IMR-90 (cell line): ENCODE results near the gene CAMTA1. TPM values are rescaled to one million over a fixed set of nuclear protein-coding genes. Genes with fewer than 3 reads are reported as not detected.

ENCODE experiments used
- ATAC-seq: fragments of 200-7000 bp; cut with Tn5 transposase; 2 replicates; pipeline ENCODE4 v1.9.1; 2020; ENCODE audit warnings: low read depth, mild to moderate bottlenecking, moderate library complexity
- BruUV-seq: library from RNA; stranded (reverse); fragments of 400-500 nt; replicated peaks from 2 replicates; lab custom pipeline; 2021; lab: Mats Ljungman, UMichigan
- CTCF ChIA-PET: fragments of 300-600 bp; formaldehyde crosslinking; extraction: SDS; loops from one replicate; lab custom pipeline; 2021; ENCODE audit warnings: antibody characterized with exemption; lab: Yijun Ruan, JAX
- POLR2A ChIA-PET: fragments of 300-600 bp; sonication (Branson Sonifier 250); formaldehyde crosslinking; loops from one replicate; lab custom pipeline; 2022; ENCODE audit warnings: antibody characterized with exemption; ENCODE audit not compliant: unreplicated experiment; lab: Charles Lee
- DNase-seq: peaks from one replicate; pipeline ENCODE4 v3.0.0; 2013
- H2AFZ ChIP-seq: replicated peaks from 2 replicates; pipeline ENCODE3; 2013; ENCODE audit warnings: low read length, mild to moderate bottlenecking; ENCODE audit not compliant: poor library complexity
- H2AK5ac ChIP-seq: 2 replicates; pipeline ENCODE4 v1.6.1; 2013; ENCODE audit warnings: low read depth, low read length, inconsistent platforms
- H2AK9ac ChIP-seq: replicated peaks from 2 replicates; pipeline ENCODE3; 2013; ENCODE audit warnings: mild to moderate bottlenecking, low read depth, low read length, moderate library complexity; ENCODE audit not compliant: poor library complexity
- H2BK120ac ChIP-seq: 2 replicates; pipeline ENCODE4 v1.6.1; 2013; ENCODE audit warnings: low read depth, low read length, inconsistent platforms
- H2BK15ac ChIP-seq: 3 replicates; pipeline ENCODE4 v1.6.1; 2013; ENCODE audit warnings: low read depth, low read length, inconsistent platforms
- H2BK20ac ChIP-seq: 2 replicates; pipeline ENCODE4 v1.6.1; 2013; ENCODE audit warnings: low read depth, mild to moderate bottlenecking, inconsistent platforms, low read length, moderate library complexity
- H2BK5ac ChIP-seq: 2 replicates; pipeline ENCODE4 v1.6.1; 2013; ENCODE audit warnings: mild to moderate bottlenecking, low read depth, low read length, inconsistent platforms; ENCODE audit not compliant: poor library complexity, severe bottlenecking
- H3K14ac ChIP-seq: replicated peaks from 2 replicates; pipeline ENCODE4 v1.6.1; 2013; ENCODE audit warnings: low read depth, low read length, inconsistent platforms
- H3K18ac ChIP-seq: 2 replicates; pipeline ENCODE4 v1.6.1; 2013; ENCODE audit warnings: low read depth, low read length, control low read depth
- H3K23ac ChIP-seq: 2 replicates; pipeline ENCODE4 v1.6.1; 2013; ENCODE audit warnings: low read depth, low read length, inconsistent platforms
- H3K27ac ChIP-seq: 2 replicates; pipeline ENCODE4 v1.5.1; 2013; ENCODE audit warnings: mild to moderate bottlenecking, control low read depth, low read length; ENCODE audit not compliant: insufficient read depth
- H3K27me3 ChIP-seq: 2 replicates; pipeline ENCODE4 v1.6.1; 2013; ENCODE audit warnings: low read length; ENCODE audit not compliant: control insufficient read depth, insufficient read depth
- H3K36me3 ChIP-seq: 2 replicates; pipeline ENCODE4 v1.6.1; 2013; ENCODE audit warnings: low read length, mixed read lengths; ENCODE audit not compliant: control insufficient read depth, insufficient read depth
- H3K4ac ChIP-seq: 2 replicates; pipeline ENCODE4 v1.6.1; 2013; ENCODE audit warnings: low read depth, low read length, inconsistent platforms
- H3K4me1 ChIP-seq: 2 replicates; pipeline ENCODE4 v1.6.1; 2013; ENCODE audit warnings: low read length, mixed read lengths; ENCODE audit not compliant: control insufficient read depth, insufficient read depth
- H3K4me2 ChIP-seq: 2 replicates; pipeline ENCODE4 v1.6.1; 2013; ENCODE audit warnings: low read depth, mild to moderate bottlenecking, control low read depth, low read length, moderate library complexity
- H3K4me3 ChIP-seq: 2 replicates; pipeline ENCODE4 v1.5.1; 2013; ENCODE audit warnings: low read depth, mild to moderate bottlenecking, control low read depth, low read length, moderate library complexity; ENCODE audit not compliant: insufficient read depth
- H3K56ac ChIP-seq: 2 replicates; pipeline ENCODE4 v1.6.1; 2013; ENCODE audit warnings: low read length, inconsistent platforms; ENCODE audit not compliant: insufficient read depth; ENCODE audit errors: extremely low read depth
- H3K79me1 ChIP-seq, 2 experiments: 2 replicates each; pipeline ENCODE4 v1.6.1; 2013; ENCODE audit warnings: low read length in 2 of 2, inconsistent platforms in 1 of 2, low read depth in 1 of 2
- H3K9ac ChIP-seq: 2 replicates; pipeline ENCODE4 v1.6.1; 2013; ENCODE audit warnings: low read depth, low read length, control low read depth
- H3K9me1 ChIP-seq: 2 replicates; pipeline ENCODE4 v1.6.1; 2013; ENCODE audit warnings: low read length, inconsistent platforms; ENCODE audit not compliant: insufficient read depth
- H3K9me3 ChIP-seq: 2 replicates; pipeline ENCODE4 v1.6.1; 2013; ENCODE audit warnings: low read length; ENCODE audit not compliant: control insufficient read depth, insufficient read depth
- H4K20me1 ChIP-seq: 2 replicates; pipeline ENCODE4 v1.6.1; 2013; ENCODE audit warnings: low read length, inconsistent platforms; ENCODE audit not compliant: insufficient read depth
- H4K5ac ChIP-seq: 2 replicates; pipeline ENCODE4 v1.6.1; 2013; ENCODE audit warnings: mild to moderate bottlenecking, low read depth, low read length, control low read depth
- H4K8ac ChIP-seq, 2 experiments: 2 replicates each; pipeline ENCODE4 v1.6.1; 2013; ENCODE audit warnings: low read depth in 2 of 2, low read length in 2 of 2, control low read depth in 1 of 2, inconsistent platforms in 1 of 2
- H4K91ac ChIP-seq: 2 replicates; pipeline ENCODE4 v1.6.1; 2013; ENCODE audit warnings: low read depth, low read length, inconsistent platforms; ENCODE audit not compliant: insufficient read depth
- BHLHE40 ChIP-seq: fragments of 150-350 bp; IDR thresholded peaks from 2 replicates; pipeline ENCODE4 v1.6.1; 2016; ENCODE audit warnings: mild to moderate bottlenecking, low read depth, low read length
- CEBPB ChIP-seq: IDR thresholded peaks from 2 replicates; pipeline ENCODE4 v1.6.1; 2012; ENCODE audit warnings: low read depth, low read length, improper control_type of control experiment
- CHD1 ChIP-seq: IDR thresholded peaks from 2 replicates; pipeline ENCODE4 v1.6.1; 2012; ENCODE audit warnings: low read depth, low read length, improper control_type of control experiment
- FOS ChIP-seq: fragments of 150-350 bp; IDR thresholded peaks from 2 replicates; pipeline ENCODE4 v1.6.1; 2016; ENCODE audit warnings: low read depth, low read length
- MAFK ChIP-seq: IDR thresholded peaks from 2 replicates; pipeline ENCODE4 v1.6.1; 2012; ENCODE audit warnings: low read depth, low read length, improper control_type of control experiment
- MAZ ChIP-seq: IDR thresholded peaks from 2 replicates; pipeline ENCODE4 v1.6.1; 2012; ENCODE audit warnings: low read depth, mild to moderate bottlenecking, low read length, improper control_type of control experiment, moderate library complexity, borderline replicate concordance
- MXI1 ChIP-seq: IDR thresholded peaks from 2 replicates; pipeline ENCODE4 v1.6.1; 2012; ENCODE audit warnings: low read depth, mild to moderate bottlenecking, low read length, moderate library complexity, borderline replicate concordance
- POLR2A ChIP-seq: IDR thresholded peaks from 2 replicates; pipeline ENCODE4 v1.6.1; 2012; ENCODE audit warnings: mild to moderate bottlenecking, low read depth, low read length
- RCOR1 ChIP-seq: IDR thresholded peaks from 2 replicates; pipeline ENCODE4 v1.6.1; 2012; ENCODE audit warnings: mild to moderate bottlenecking, low read length, improper control_type of control experiment; ENCODE audit not compliant: insufficient replicate concordance
- RFX5 ChIP-seq: IDR thresholded peaks from 2 replicates; pipeline ENCODE4 v1.8.0; 2012; ENCODE audit warnings: low read depth, mild to moderate bottlenecking, low read length, moderate library complexity
- SMC3 ChIP-seq: fragments of 150-350 bp; IDR thresholded peaks from 2 replicates; pipeline ENCODE4 v1.6.1; 2016; ENCODE audit warnings: low read depth, mild to moderate bottlenecking, antibody characterized with exemption, low read length, moderate library complexity
- WGBS, 2 experiments: methylation state at CpG; one replicate each; pipeline versions ENCODE4 v1.1.5 to v1.1.7; 2013; ENCODE audit warnings: missing lambda C conversion rate in 2 of 2; ENCODE audit not compliant: insufficient read length in 1 of 2; ENCODE audit errors: extremely low coverage in 2 of 2; 5-methylcytosine and 5-hydroxymethylcytosine counted together
- dilution Hi-C: fragments of 300-500 bp; cut with HindIII; formaldehyde crosslinking; loops from one replicate; pipeline ENCODE4 v1.14.3; 2018; ENCODE audit warnings: low sequenced_read_pairs; ENCODE audit not compliant: unreplicated experiment
- in situ Hi-C: fragments of 300-500 bp; cut with MboI; formaldehyde crosslinking; loops from 3 replicates; pipeline ENCODE4 v1.14.3; 2019; ENCODE audit warnings: low sequenced_read_pairs, inconsistent platforms, mixed read lengths
- intact Hi-C: fragments of 100-400 bp; cut with micrococcal nuclease; formaldehyde crosslinking; loops from 2 replicates; pipeline ENCODE4 v1.10.0; 2022
- polyA plus RNA-seq, 3 experiments: library from polyadenylated mRNA; depleted of rRNA; stranded (reverse); fragments of >200 nt; gene quantifications; 2 replicates each; pipeline ENCODE4 v1.2.3, GENCODE V29; 2012; ENCODE audit warnings: low replicate concordance in 1 of 3
- total RNA-seq: library from RNA; depleted of rRNA; stranded (reverse); fragments of >200 nt; gene quantifications from 2 replicates; pipeline ENCODE4 v1.2.3, GENCODE V29; 2012

The CAMTA1 gene
- total and polyA plus RNA-seq, 2 of the 4 experiments (the other 2 are of a cell fraction) = 35.5 to 74.3 TPM

GRCh38 chr1:7614576-7615074 lies 829.4 kb downstream of the CAMTA1 start:
- Histone ChIP-seq H3K27ac (no peak overlapping the region), H3K9ac (no peak overlapping the region), H4K8ac (no peak overlapping the region), H3K4me3 (no peak overlapping the region), H3K14ac (no peak overlapping the region), H4K20me1 (no peaks in the 10 kb centered on the region), H3K4me1 (no peaks in the 10 kb centered on the region), H2BK15ac (no peak overlapping the region), H3K23ac (no peak overlapping the region), H3K4ac (no peak overlapping the region), H3K9me3 (no peaks in the 10 kb centered on the region), H2AFZ (no peak overlapping the region), H3K27me3 (peaks cover 9% of the 10 kb centered on the region; the same call in 1 of the 2 replicates), H2AK9ac (no peak overlapping the region), H2BK120ac (no peak overlapping the region), H4K91ac (no peak overlapping the region), H3K56ac (no peak overlapping the region), H3K4me2 (no peak overlapping the region), H3K79me1 (no peaks in the 10 kb centered on the region), H2BK20ac (no peak overlapping the region), H4K5ac (no peak overlapping the region), H2BK5ac (no peak overlapping the region), H2AK5ac (no peak overlapping the region), H3K36me3 (no peaks in the 10 kb centered on the region), H3K9me1 (no peaks in the 10 kb centered on the region), H3K18ac (no peak overlapping the region)
- POLR2A ChIA-PET = no interaction called here
- TF ChIP-seq SMC3 (no peak), MAZ (no peak), FOS (no peak), MAFK (no peak), BHLHE40 (no peak), RCOR1 (no peak), MXI1 (no peak), POLR2A (no peak), CEBPB (no peak), CHD1 (no peak), RFX5 (no peak)
- dilution Hi-C loops (no loop called here), in situ Hi-C loops (no loop called here), intact Hi-C loops (no loop called here)
- no TSS peak for BruUV-seq
- no peak for ATAC-seq
- 17% methylated on average over 4 of the region's 9 CpGs; no CpG with 5 or more reads in 1 of the 2 experiments for WGBS, 2 experiments
- CTCF ChIA-PET = no interaction called here
- no peak for DNase-seq
